A549 (cell line): ENCODE data around the gene PRSS27. TPM values are rescaled to one million over a fixed set of nuclear protein-coding genes. Genes with fewer than 3 reads are reported as not detected.

Source experiments
- ATAC-seq, 2 experiments: fragments of 200-7000 bp in 1 of 2; fragments of >200 bp in 1 of 2; cut with Nextera tagmentation in 1 of 2; cut with Tn5 transposase in 1 of 2; 3 replicates each; pipeline versions ENCODE4 v1.8.0 to v1.9.1; 2018 to 2020; ENCODE audit warnings: mild to moderate bottlenecking in 1 of 2, moderate library complexity in 1 of 2
- CTCF ChIA-PET: fragments of 300-600 bp; sonication (Branson Sonifier 250); formaldehyde crosslinking; extraction: SDS; loops from one replicate; lab custom pipeline; 2021; ENCODE audit warnings: antibody characterized with exemption, inconsistent platforms; lab: Yijun Ruan, JAX
- POLR2A ChIA-PET: fragments of 350-600 bp; formaldehyde crosslinking; extraction: SDS; loops from one replicate; lab custom pipeline; 2021; ENCODE audit warnings: antibody characterized with exemption, inconsistent platforms; lab: Yijun Ruan, JAX
- DNase-seq, 2 experiments: peaks; one replicate each; pipeline versions ENCODE4 v3.0.0 to v3.0.0-alpha.2; 2011 to 2016; ENCODE audit warnings: low read depth in 1 of 2, low spot score in 1 of 2
- FAIRE-seq: peaks from 2 replicates; lab custom pipeline; 2011; peaks lifted over from hg19 to GRCh38; lab: Jason Lieb, UNC
- H3K27ac ChIP-seq, 2 experiments: fragments of >200 bp; sonication (Bioruptor Twin); formaldehyde crosslinking; 3 replicates each; pipeline ENCODE4 v1.5.1; 2016 to 2017
- H3K4me1 ChIP-seq: fragments of >200 bp; sonication (Bioruptor Twin); formaldehyde crosslinking; 3 replicates; pipeline ENCODE4 v1.6.1; 2016
- H3K4me2 ChIP-seq: fragments of >200 bp; sonication (Bioruptor Twin); formaldehyde crosslinking; 3 replicates; pipeline ENCODE4 v1.6.1; 2016
- H3K4me3 ChIP-seq: fragments of >200 bp; sonication (Bioruptor Twin); formaldehyde crosslinking; 3 replicates; pipeline ENCODE4 v1.5.1; 2016
- H3K9me3 ChIP-seq: fragments of >200 bp; sonication (Bioruptor Twin); formaldehyde crosslinking; 3 replicates; pipeline ENCODE4 v1.6.1; 2016
- CHD2 ChIP-seq: fragments of 150-350 bp; IDR thresholded peaks from 2 replicates; pipeline ENCODE4 v1.6.1; 2014; ENCODE audit warnings: low read length; ENCODE audit not compliant: partially characterized antibody
- FOXS1 ChIP-seq: fragments of 250-450 bp; sonication (Bioruptor Pico); IDR thresholded peaks from 2 replicates; pipeline ENCODE4 v1.5.0; 2020; ENCODE audit warnings: mild to moderate bottlenecking, moderate library complexity
- HEYL ChIP-seq: fragments of 250-450 bp; sonication (Bioruptor Pico); IDR thresholded peaks from 2 replicates; pipeline ENCODE4 v1.8.0; 2021; ENCODE audit warnings: mild to moderate bottlenecking, moderate library complexity
- HOXA7 ChIP-seq: fragments of 250-450 bp; sonication (Bioruptor Pico); IDR thresholded peaks from 2 replicates; pipeline ENCODE4 v1.5.0; 2020; ENCODE audit warnings: mild to moderate bottlenecking, moderate library complexity
- HOXB13 ChIP-seq: fragments of 250-450 bp; sonication (Bioruptor Pico); IDR thresholded peaks from 2 replicates; pipeline ENCODE4 v1.5.0; 2020; ENCODE audit warnings: low read depth, mild to moderate bottlenecking, moderate library complexity
- JUNB ChIP-seq: fragments of >200 bp; sonication (Bioruptor Twin); formaldehyde crosslinking; IDR thresholded peaks from 2 replicates; pipeline ENCODE4 v1.6.1; 2016
- MAFK ChIP-seq: fragments of 450-650 bp; IDR thresholded peaks from 2 replicates; pipeline ENCODE4 v1.6.1; 2014; ENCODE audit not compliant: partially characterized antibody
- NPAS2 ChIP-seq: fragments of 250-450 bp; sonication (Bioruptor Pico); IDR thresholded peaks from 2 replicates; pipeline ENCODE4 v1.8.0; 2022; ENCODE audit warnings: mild to moderate bottlenecking, moderate library complexity, borderline replicate concordance
- NR3C1 ChIP-seq: fragments of >200 bp; sonication (Bioruptor Twin); formaldehyde crosslinking; IDR thresholded peaks from 3 replicates; pipeline ENCODE4 v1.6.1; 2017
- POLR2A ChIP-seq: IDR thresholded peaks from 2 replicates; pipeline ENCODE4 v1.6.1; 2012; ENCODE audit warnings: mild to moderate bottlenecking, low read length
- TFCP2L1 ChIP-seq: fragments of 250-450 bp; sonication (Bioruptor Pico); IDR thresholded peaks from 2 replicates; pipeline ENCODE4 v1.5.0; 2021; ENCODE audit warnings: mild to moderate bottlenecking
- TP53 ChIP-seq: fragments of 250-450 bp; sonication (Bioruptor Pico); IDR thresholded peaks from 2 replicates; pipeline ENCODE4 v1.5.0; 2021; ENCODE audit warnings: mild to moderate bottlenecking, moderate library complexity
- ZSCAN20 ChIP-seq: fragments of 250-450 bp; sonication (Bioruptor Pico); IDR thresholded peaks from 2 replicates; pipeline ENCODE4 v1.8.0; 2022; ENCODE audit warnings: mild to moderate bottlenecking, moderate library complexity
- WGBS: methylation state at CpG from one replicate; pipeline ENCODE4 v1.1.6; 2017; ENCODE audit errors: missing lambda C conversion rate; 5-methylcytosine and 5-hydroxymethylcytosine counted together
- polyA plus RNA-seq, 4 experiments: library from polyadenylated mRNA; depleted of rRNA in 3 of 4; stranded (reverse); fragments of >200 nt; fragmentation: RNase III in 1 of 4; extraction: RNeasy Plus Mini Kit Qiagen cat#74134 plus additional on column Dnase treatment in 1 of 4; gene quantifications; 2 replicates in 3 of 4; 3 replicates in 1 of 4; pipeline ENCODE4 v1.2.3, GENCODE V29; 2011 to 2017
- TF ChIP-seq, protein P1 (sequence below): fragments of >200 bp; sonication (Bioruptor Twin); formaldehyde crosslinking; IDR thresholded peaks from 3 replicates; pipeline ENCODE4 v1.5.1; 2016
- TF ChIP-seq, protein P2 (sequence below): fragments of >200 bp; sonication (Bioruptor Twin); formaldehyde crosslinking; IDR thresholded peaks from 2 replicates; pipeline ENCODE4 v1.6.1; 2016
- TF ChIP-seq, protein P3 (sequence below): IDR thresholded peaks from 2 replicates; pipeline ENCODE4 v1.6.1; 2012; ENCODE audit warnings: low read depth, borderline replicate concordance
- TF ChIP-seq, protein P4 (sequence below): fragments of 250-450 bp; sonication (Bioruptor Pico); IDR thresholded peaks from 2 replicates; pipeline ENCODE4 v1.5.0; 2020; ENCODE audit warnings: low read depth, mild to moderate bottlenecking, moderate library complexity
- TF ChIP-seq, protein P5 (sequence below): fragments of 250-450 bp; sonication (Bioruptor Pico); IDR thresholded peaks from 2 replicates; pipeline ENCODE4 v1.5.0; 2021; ENCODE audit warnings: mild to moderate bottlenecking, moderate library complexity, borderline replicate concordance

The PRSS27 gene
- polyA plus RNA-seq, 2 of the 4 experiments (the other 2 are of a cell fraction), result 1.00 to 1.2 TPM

DNA sequence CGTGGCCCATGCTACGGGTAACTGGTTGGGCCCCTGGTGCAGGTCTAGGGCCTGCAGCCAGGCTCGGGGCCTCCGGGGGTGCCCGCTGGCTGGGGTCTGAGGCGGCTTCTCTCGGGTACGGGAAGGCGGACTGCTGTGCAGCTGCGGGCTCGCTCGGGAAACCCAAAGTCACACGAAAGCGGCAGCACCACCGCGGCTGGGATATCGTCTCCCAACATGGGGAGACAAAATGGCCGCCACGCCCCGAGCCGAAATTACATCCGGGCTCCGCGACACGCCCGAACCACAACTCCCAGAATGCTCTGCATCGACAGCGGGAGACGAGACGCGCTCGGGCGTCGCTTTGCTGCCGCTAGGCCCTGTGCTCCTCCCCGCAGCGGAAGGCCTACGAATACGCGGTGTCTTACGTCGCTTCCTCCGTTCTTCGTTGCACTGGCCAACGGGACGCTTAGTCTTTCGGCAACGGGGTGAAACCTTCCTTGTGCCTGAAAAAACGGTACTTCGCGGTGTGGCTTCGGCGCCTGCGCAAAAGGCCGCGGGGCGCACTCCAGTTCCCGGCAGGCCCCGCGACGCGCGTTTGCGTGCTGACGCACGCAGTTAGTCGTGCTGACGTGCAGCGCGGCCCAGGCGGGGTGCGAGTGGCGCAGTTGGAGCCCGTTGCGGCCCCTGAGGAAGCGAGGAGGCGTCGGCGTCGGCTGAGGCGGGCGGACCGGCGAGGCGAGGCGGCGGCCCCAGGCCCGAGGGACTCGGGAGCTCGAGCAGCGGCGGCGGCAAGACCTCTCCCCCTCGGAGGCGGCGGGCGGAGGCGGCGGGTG, 32.2 kb upstream of the PRSS27 start, which contains the start of gene SRRM2 (continued):
- TF ChIP-seq, protein P1, sequence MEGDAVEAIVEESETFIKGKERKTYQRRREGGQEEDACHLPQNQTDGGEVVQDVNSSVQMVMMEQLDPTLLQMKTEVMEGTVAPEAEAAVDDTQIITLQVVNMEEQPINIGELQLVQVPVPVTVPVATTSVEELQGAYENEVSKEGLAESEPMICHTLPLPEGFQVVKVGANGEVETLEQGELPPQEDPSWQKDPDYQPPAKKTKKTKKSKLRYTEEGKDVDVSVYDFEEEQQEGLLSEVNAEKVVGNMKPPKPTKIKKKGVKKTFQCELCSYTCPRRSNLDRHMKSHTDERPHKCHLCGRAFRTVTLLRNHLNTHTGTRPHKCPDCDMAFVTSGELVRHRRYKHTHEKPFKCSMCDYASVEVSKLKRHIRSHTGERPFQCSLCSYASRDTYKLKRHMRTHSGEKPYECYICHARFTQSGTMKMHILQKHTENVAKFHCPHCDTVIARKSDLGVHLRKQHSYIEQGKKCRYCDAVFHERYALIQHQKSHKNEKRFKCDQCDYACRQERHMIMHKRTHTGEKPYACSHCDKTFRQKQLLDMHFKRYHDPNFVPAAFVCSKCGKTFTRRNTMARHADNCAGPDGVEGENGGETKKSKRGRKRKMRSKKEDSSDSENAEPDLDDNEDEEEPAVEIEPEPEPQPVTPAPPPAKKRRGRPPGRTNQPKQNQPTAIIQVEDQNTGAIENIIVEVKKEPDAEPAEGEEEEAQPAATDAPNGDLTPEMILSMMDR, result no peak
- TF ChIP-seq ZSCAN20 (CRISPR knock-in tag), result peak; percentile 82; the same call in 1 of the 2 replicates
- peak; percentile 92 for TF ChIP-seq HEYL
- TF ChIP-seq, protein P2, sequence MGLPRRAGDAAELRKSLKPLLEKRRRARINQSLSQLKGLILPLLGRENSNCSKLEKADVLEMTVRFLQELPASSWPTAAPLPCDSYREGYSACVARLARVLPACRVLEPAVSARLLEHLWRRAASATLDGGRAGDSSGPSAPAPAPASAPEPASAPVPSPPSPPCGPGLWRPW, result no peak
- no peak for TF ChIP-seq NR3C1
- peak; percentile 96 for TF ChIP-seq HOXB13 (CRISPR knock-in tag)
- TF ChIP-seq, protein P3, sequence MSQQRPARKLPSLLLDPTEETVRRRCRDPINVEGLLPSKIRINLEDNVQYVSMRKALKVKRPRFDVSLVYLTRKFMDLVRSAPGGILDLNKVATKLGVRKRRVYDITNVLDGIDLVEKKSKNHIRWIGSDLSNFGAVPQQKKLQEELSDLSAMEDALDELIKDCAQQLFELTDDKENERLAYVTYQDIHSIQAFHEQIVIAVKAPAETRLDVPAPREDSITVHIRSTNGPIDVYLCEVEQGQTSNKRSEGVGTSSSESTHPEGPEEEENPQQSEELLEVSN, result peak; percentile 90
- peak; percentile 92 for TF ChIP-seq MAFK
- TF ChIP-seq, protein P4, sequence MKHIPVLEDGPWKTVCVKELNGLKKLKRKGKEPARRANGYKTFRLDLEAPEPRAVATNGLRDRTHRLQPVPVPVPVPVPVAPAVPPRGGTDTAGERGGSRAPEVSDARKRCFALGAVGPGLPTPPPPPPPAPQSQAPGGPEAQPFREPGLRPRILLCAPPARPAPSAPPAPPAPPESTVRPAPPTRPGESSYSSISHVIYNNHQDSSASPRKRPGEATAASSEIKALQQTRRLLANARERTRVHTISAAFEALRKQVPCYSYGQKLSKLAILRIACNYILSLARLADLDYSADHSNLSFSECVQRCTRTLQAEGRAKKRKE, result peak; percentile 91
- 0 out of 2 replicates have a peak, but pooled peaks have one; percentile 26 for TF ChIP-seq TFCP2L1 (CRISPR knock-in tag)
- TF ChIP-seq JUNB, result no peak
- no peak for TF ChIP-seq CHD2
- peak; percentile 58; the same call in 1 of the 2 replicates for TF ChIP-seq FOXS1 (CRISPR knock-in tag)

DNA sequence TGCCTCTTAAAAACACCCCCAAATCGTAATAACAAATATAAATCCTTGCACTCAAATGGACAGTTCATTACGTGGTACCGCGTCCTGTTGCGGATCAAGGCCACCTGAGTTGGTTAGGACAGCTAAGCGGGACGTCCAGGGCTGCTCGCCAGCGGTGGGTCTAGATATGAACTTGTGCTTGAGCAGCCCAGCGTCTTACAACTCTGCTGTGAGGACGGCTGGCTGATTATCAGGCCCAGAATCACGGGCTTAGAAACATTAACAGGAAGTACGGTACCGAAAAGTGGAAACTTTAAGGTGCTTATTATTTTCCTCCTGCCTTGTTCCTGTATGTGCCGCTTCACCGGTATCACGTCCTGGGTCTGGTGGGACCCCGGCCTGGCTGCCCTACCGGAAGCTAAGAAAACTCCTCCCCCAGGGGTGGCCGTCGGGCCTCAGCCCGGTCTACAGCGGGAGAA, 31.6 kb upstream of the PRSS27 start:
- ATAC-seq, result no peak; a peak in 1 of 6 replicates
- CTCF ChIA-PET, result interaction anchor here (0.6 to 1.2 kb wide), 3 partner anchors 15 to 117 kb away, joined by 3 to 5 read pairs (median 3); no protein-coding TSS in a partner anchor
- H3K4me3 ChIP-seq, result peak overlapping the region; percentile 75
- FAIRE-seq, result no peak
- peaks cover 5% of the 10 kb centered on the region; the same call in 1 of the 3 replicates for H3K9me3 ChIP-seq
- peak in 1 of 2 experiments; percentile 82 for DNase-seq
- peak overlapping the region; percentile 98 to 100 for H3K27ac ChIP-seq
- peaks cover 33% of the 10 kb centered on the region for H3K4me1 ChIP-seq
- POLR2A ChIA-PET, result interaction anchor here (1.6 to 1.7 kb wide), 3 partner anchors 10 to 117 kb away, joined by 4 to 13 read pairs (median 5); no protein-coding TSS in a partner anchor
- TF ChIP-seq NPAS2 (CRISPR knock-in tag), result no peak
- TF ChIP-seq HOXA7 (CRISPR knock-in tag), result 0 out of 2 replicates have a peak, but pooled peaks have one; percentile 65
- WGBS, result 66% methylated on average over 22 of the region's 23 CpGs
- peak overlapping the region; percentile 94 for H3K4me2 ChIP-seq

DNA sequence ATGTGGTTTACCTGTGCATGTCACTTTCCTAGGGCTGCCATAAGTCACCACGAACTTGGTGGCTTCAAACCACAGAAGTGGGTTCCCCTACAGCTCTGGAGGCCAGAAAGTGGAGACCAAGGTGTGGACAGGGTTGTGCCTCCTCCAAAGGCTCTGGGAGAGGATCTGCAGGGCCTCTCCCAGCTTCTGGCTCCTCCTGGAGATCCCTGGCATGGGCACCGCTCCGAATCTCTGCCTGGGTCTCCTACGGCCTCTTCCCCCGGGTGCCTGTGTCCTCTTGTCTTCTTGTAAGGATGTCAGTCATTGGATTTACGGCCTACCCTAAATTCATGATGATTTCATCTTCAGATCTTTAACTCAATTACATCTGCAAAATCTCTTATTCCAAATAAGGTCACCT, 29.9 kb upstream of the PRSS27 start:
- Histone ChIP-seq H3K4me1 (peaks cover 20% of the 10 kb centered on the region), H3K27ac (no peak overlapping the region), H3K4me3 (no peak overlapping the region), H3K4me2 (no peak overlapping the region), H3K9me3 (peaks cover 5% of the 10 kb centered on the region; the same call in 1 of the 3 replicates)
- DNase-seq (no peak), FAIRE-seq (no peak), ATAC-seq (no peak)
- POLR2A ChIA-PET, result no interaction called here
- TF ChIP-seq TP53 (CRISPR knock-in tag) (no peak), POLR2A (no peak)
- TF ChIP-seq, protein P3, result no peak
- TF ChIP-seq, protein P5, sequence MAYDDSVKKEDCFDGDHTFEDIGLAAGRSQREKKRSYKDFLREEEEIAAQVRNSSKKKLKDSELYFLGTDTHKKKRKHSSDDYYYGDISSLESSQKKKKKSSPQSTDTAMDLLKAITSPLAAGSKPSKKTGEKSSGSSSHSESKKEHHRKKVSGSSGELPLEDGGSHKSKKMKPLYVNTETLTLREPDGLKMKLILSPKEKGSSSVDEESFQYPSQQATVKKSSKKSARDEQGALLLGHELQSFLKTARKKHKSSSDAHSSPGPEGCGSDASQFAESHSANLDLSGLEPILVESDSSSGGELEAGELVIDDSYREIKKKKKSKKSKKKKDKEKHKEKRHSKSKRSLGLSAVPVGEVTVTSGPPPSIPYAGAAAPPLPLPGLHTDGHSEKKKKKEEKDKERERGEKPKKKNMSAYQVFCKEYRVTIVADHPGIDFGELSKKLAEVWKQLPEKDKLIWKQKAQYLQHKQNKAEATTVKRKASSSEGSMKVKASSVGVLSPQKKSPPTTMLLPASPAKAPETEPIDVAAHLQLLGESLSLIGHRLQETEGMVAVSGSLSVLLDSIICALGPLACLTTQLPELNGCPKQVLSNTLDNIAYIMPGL (CRISPR knock-in tag), result no peak
- TF ChIP-seq, protein P1, result no peak
- CTCF ChIA-PET, result interaction anchor here (2.9 kb wide), 1 partner anchor 11 kb away, joined by 12 read pairs; no protein-coding TSS in a partner anchor
- WGBS, result 91% methylated on average over 6 of the region's 6 CpGs
